ENCODE data around the gene WDR5. TPM values are rescaled to one million over a fixed set of nuclear protein-coding genes. Genes with fewer than 3 reads are reported as not detected.

Gene WDR5
- total and polyA plus RNA-seq, 2 of the 13 experiments (the other 11 are each of a cell fraction or from before 2014, with no cell fraction given): 34.3 TPM

DNA sequence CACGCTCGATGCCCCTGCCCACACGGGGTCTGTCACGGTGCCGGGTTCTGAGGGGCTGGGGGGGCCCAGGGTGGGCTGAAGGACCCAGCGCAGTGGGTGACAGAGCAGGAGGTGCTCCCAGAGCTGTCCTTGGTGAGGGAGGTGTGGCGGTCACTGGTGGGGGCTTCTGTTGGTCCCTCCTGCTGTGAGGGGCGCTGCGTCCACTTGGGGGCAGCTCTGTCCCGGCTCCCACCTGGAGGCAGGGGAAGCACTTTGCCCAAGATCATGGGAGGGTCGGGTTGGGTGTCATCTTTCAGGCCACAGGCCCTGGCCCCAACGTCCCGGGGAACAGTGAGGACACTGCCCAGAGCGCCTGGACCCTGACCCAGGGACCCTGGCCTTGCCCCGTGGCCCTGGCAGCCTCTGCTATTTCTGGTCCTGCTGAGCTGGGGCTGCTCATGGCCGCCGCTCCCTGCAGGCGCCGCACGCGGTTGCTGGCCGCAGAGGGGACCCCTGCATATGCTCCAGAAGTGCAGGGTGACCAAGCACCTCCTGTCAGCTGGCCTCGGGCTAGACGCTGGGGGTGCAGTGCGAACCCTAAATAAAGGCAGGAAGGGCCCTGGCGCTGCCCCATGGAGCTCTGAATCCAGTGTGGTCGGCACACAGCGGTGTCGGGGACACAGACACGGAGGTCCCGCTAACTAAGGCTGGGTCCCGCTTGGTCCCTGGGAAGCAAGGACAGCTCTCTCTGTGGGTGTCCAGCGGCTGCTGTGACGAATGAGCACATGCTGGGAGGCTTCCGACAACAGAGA lies 40.1 kb downstream of the WDR5 start (continued):
- TF ChIP-seq PAF1 (CRISPR knock-in tag; IDR thresholded peaks at IDR 0.05): no peak

DNA sequence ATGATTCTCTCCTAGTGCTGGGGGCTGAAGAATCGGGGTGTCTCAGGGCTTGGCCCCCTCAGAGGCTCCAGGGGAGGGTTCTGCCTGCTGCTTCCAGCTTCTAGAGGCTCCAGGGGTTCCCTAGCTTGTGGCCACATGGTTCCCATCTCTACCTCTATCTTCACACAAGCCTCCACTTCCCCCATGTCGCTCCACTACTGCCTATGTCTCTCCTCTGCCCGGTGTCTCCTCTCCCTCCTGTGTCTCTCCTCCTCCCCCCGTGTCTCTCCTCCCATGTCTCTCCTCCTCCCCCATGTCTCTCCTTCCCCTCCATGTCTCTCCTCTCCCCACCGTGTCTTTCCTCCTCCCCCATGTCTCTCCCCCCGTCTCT lies 40.7 kb downstream of the WDR5 start:
- H3K4me2 ChIP-seq (ENCODE audit: low read depth, low read length): peak overlapping the region; percentile 66
- DNase-seq (ENCODE audit: low spot score) (no peak), FAIRE-seq (no peak), ATAC-seq (no peak; the same call in 2 of the 3 replicates)
- no peak for TF ChIP-seq ZMYM3 (CRISPR knock-in tag; IDR thresholded peaks at IDR 0.05)
- no peak for TF ChIP-seq SNAI1 (CRISPR knock-in tag; IDR thresholded peaks at IDR 0.05; ENCODE audit: borderline replicate concordance)
- TF ChIP-seq IRX3 (CRISPR knock-in tag; IDR thresholded peaks at IDR 0.05; ENCODE audit: borderline replicate concordance, low read depth): 0 out of 2 replicates have a peak, but pooled peaks have one; percentile 4
- TF ChIP-seq, protein P1, sequence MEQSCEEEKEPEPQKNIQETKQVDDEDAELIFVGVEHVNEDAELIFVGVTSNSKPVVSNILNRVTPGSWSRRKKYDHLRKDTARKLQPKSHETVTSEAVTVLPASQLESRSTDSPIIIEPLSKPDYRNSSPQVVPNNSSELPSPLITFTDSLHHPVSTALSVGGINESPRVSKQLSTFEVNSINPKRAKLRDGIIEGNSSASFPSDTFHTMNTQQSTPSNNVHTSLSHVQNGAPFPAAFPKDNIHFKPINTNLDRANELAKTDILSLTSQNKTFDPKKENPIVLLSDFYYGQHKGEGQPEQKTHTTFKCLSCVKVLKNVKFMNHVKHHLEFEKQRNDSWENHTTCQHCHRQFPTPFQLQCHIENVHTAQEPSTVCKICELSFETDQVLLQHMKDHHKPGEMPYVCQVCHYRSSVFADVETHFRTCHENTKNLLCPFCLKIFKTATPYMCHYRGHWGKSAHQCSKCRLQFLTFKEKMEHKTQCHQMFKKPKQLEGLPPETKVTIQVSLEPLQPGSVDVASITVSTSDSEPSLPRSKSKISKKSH (CRISPR knock-in tag; IDR thresholded peaks at IDR 0.05; ENCODE audit: borderline replicate concordance): 0 out of 2 replicates have a peak, but pooled peaks have one; percentile 5
- no peak for TF ChIP-seq SYNCRIP (IDR thresholded peaks at IDR 0.05; ENCODE audit: insufficient read depth, low read depth, low read length)
- no peak for TF ChIP-seq SUZ12 (IDR thresholded peaks at IDR 0.05; ENCODE audit: low read depth, low read length)
- peak overlapping the region; percentile 5 for H2AFZ ChIP-seq (ENCODE audit: low read length)
- CTCF ChIA-PET (ENCODE audit: low intra/inter-chr PET ratio, low total read pairs): no interaction called here
- intact Hi-C loops (cut with micrococcal nuclease; ENCODE audit: unreplicated experiment) (loop anchor here (10.0 kb wide), 2 partner anchors 88 to 148 kb away; partner anchors contain the start of gene RXRA), in situ Hi-C loops (cut with HindIII; ENCODE audit: extremely low pct_ligation_motif_present, low pct_unique_long_range_greater_than_20kb) (loop anchor here (5.0 kb wide), 1 partner anchor 41 kb away; no protein-coding TSS in a partner anchor)
- 31% methylated on average over 5 of the region's 6 CpGs for WGBS (ENCODE audit: low lambda C conversion rate)
- peaks cover 50% of the 10 kb centered on the region for H3K4me1 ChIP-seq (ENCODE audit: insufficient read depth, low read length)
- no peaks in the 10 kb centered on the region for H3K36me3 ChIP-seq (replicated peaks in 1 of 2; ENCODE audit: control insufficient read depth in 1 of 2, insufficient read depth in 2 of 2, low read length in 2 of 2)
- H3K9ac ChIP-seq (ENCODE audit: insufficient read depth, low read depth, low read length): no peak overlapping the region
- no peaks in the 10 kb centered on the region for H3K9me3 ChIP-seq (ENCODE audit: low read length)
- no peaks in the 10 kb centered on the region for H3K79me2 ChIP-seq (ENCODE audit: insufficient read depth, low read length)
- peak overlapping the region; percentile 28 for H3K27ac ChIP-seq (ENCODE audit: extremely low read length, insufficient read depth, low read length)
- POLR2A ChIA-PET: interaction anchor here (1.8 to 2.1 kb wide), 2 partner anchors 152 to 258 kb away, joined by 5 to 7 read pairs; no protein-coding TSS in a partner anchor
- peaks cover 8 to 83% of the 10 kb centered on the region in 2 experiments for H3K27me3 ChIP-seq (ENCODE audit: control insufficient read depth in 1 of 2, insufficient read depth in 2 of 2, low read length in 2 of 2)
- BruUV-seq (replicated peaks): no TSS peak
- H4K20me1 ChIP-seq (ENCODE audit: insufficient read depth, low read length): no peaks in the 10 kb centered on the region
- H3K4me3 ChIP-seq (replicated peaks in 1 of 3; ENCODE audit: insufficient read depth in 1 of 3, low read depth in 2 of 3, low read length in 3 of 3): peak overlapping the region in 1 of 3 experiments; percentile 55; a peak in 2 of 6 replicates
